CD4-positive, alpha-beta T cell (primary cell): ENCODE results near the gene CGNL1. TPM values are rescaled to one million over a fixed set of nuclear protein-coding genes. Genes with fewer than 3 reads are reported as not detected.

Experiments
- ATAC-seq: fragments of 200-7000 bp; cut with Tn5 transposase; one replicate; pipeline ENCODE4 v1.10.0; 2022; ENCODE audit warnings: mild to moderate bottlenecking; ENCODE audit not compliant: poor library complexity
- CTCF ChIA-PET: fragments of 350-600 bp; sonication (Branson Sonifier 250); formaldehyde crosslinking; loops from one replicate; lab custom pipeline; 2021; ENCODE audit warnings: antibody characterized with exemption, inconsistent platforms; lab: Charles Lee
- POLR2A ChIA-PET: fragments of 350-600 bp; sonication (Branson Sonifier 250); formaldehyde crosslinking; loops from one replicate; lab custom pipeline; 2021; ENCODE audit warnings: antibody characterized with exemption, inconsistent platforms; lab: Charles Lee
- DNase-seq, 14 experiments: peaks; one replicate each; pipeline ENCODE4 v3.0.0-alpha.2; 2013 to 2020; ENCODE audit warnings: mixed read lengths in 2 of 14
- H3K27ac ChIP-seq, 2 donors: one replicate each; pipeline versions ENCODE4 v1.5.1 to v1.7.0; 2013; ENCODE audit warnings: low read length in 2 of 2, low read depth in 1 of 2, mild to moderate bottlenecking in 1 of 2
- H3K27me3 ChIP-seq, 2 experiments: 1 replicate in 1 of 2; 2 replicates in 1 of 2; pipeline versions ENCODE4 v1.6.1 to v1.7.0; 2013; ENCODE audit warnings: low read length in 2 of 2, control low read depth in 1 of 2, mild to moderate bottlenecking in 1 of 2, moderate library complexity in 1 of 2; ENCODE audit not compliant: insufficient read depth in 2 of 2, control insufficient read depth in 1 of 2
- H3K36me3 ChIP-seq: one replicate; pipeline ENCODE4 v1.6.1; 2013; ENCODE audit warnings: low read length, control low read depth; ENCODE audit not compliant: insufficient read depth
- H3K4me1 ChIP-seq: one replicate; pipeline ENCODE4 v1.6.1; 2013; ENCODE audit warnings: low read length, control low read depth; ENCODE audit not compliant: insufficient read depth
- H3K4me3 ChIP-seq: one replicate; pipeline ENCODE4 v1.5.1; 2013; ENCODE audit warnings: mild to moderate bottlenecking, low read length, moderate library complexity
- H3K9me3 ChIP-seq, 2 experiments: 1 replicate in 1 of 2; 2 replicates in 1 of 2; pipeline versions ENCODE4 v1.6.1 to v1.7.0; 2013; ENCODE audit warnings: low read length in 2 of 2, mild to moderate bottlenecking in 2 of 2, control low read depth in 1 of 2, moderate library complexity in 1 of 2; ENCODE audit not compliant: control insufficient read depth in 1 of 2, insufficient read depth in 1 of 2
- H3K27ac Mint-ChIP-seq: one replicate; pipeline ENCODE4 v1.8.0; 2020; ENCODE audit warnings: mixed read lengths
- H3K27me3 Mint-ChIP-seq: one replicate; pipeline ENCODE4 v1.8.0; 2021; ENCODE audit warnings: mixed read lengths
- H3K36me3 Mint-ChIP-seq: one replicate; pipeline ENCODE4 v1.8.0; 2021; ENCODE audit warnings: low read depth, mixed read lengths
- H3K4me1 Mint-ChIP-seq: one replicate; pipeline ENCODE4 v1.8.0; 2021; ENCODE audit warnings: low read depth, mixed read lengths
- H3K4me3 Mint-ChIP-seq: one replicate; pipeline ENCODE4 v1.8.0; 2020; ENCODE audit warnings: mild to moderate bottlenecking, mixed read lengths
- H3K9me3 Mint-ChIP-seq: one replicate; pipeline ENCODE4 v1.8.0; 2020; ENCODE audit warnings: mixed read lengths
- intact Hi-C, 2 experiments: fragments of 100-400 bp; cut with DNase I in 1 of 2; cut with micrococcal nuclease in 1 of 2; formaldehyde crosslinking; loops; one replicate each; pipeline versions ENCODE4 v1.15.1 to v1.9.0; 2023 to 2025; cut with DNase I, micrococcal nuclease
- total RNA-seq, 174 experiments: library from RNA in 2 of 174; stranded (reverse) in 2 of 174; gene quantifications; one replicate each; pipeline ENCODE4 v1.2.3 and lab custom pipeline; 2021 to 2026
- TF ChIP-seq, protein P1 (sequence below): fragments of 200-600 bp; IDR thresholded peaks from one replicate; pipeline ENCODE4 v1.8.0; 2022; ENCODE audit warnings: antibody characterized with exemption, mild to moderate bottlenecking

CGNL1 gene
- total RNA-seq, 2 experiments from 2014 or later, result not detected

DNA sequence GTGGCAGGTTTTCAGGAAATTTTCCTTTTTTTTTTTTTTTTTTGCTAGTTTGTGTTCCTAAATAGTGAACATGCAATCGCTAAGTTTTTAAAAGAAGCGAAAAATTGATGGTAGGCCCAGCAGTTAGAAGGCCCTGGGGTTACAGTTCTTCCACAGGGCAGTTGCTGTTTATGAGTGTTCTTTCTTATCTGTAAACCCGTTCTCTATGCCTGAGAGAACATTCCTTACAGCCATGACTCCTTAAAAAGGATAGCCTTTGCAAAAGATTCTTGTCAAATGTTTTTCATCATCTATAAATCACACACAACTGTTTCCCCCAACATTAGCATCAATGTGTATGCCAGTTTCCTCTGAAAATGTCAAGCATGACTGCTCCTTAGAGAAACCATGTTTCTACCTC is 191.6 kb downstream of the CGNL1 start:
- Mint-ChIP-seq H3K4me1 (peaks cover 24% of the 10 kb centered on the region), H3K9me3 (no peaks in the 10 kb centered on the region), H3K4me3 (no peak overlapping the region), H3K27ac (no peak overlapping the region), H3K36me3 (no peaks in the 10 kb centered on the region), H3K27me3 (peaks cover 11% of the 10 kb centered on the region)
- Histone ChIP-seq H3K27me3 (peaks cover 0 to 3% of the 10 kb centered on the region in 2 experiments), H3K27ac (no peak overlapping the region), H3K36me3 (no peaks in the 10 kb centered on the region), H3K9me3 (peaks cover 0 to 4% of the 10 kb centered on the region in 2 experiments), H3K4me1 (peaks cover 12% of the 10 kb centered on the region), H3K4me3 (no peak overlapping the region)
- no peak for ATAC-seq
- ChIA-PET CTCF (no interaction called here), POLR2A (no interaction called here)
- DNase-seq, result no peak
- TF ChIP-seq, protein P1, sequence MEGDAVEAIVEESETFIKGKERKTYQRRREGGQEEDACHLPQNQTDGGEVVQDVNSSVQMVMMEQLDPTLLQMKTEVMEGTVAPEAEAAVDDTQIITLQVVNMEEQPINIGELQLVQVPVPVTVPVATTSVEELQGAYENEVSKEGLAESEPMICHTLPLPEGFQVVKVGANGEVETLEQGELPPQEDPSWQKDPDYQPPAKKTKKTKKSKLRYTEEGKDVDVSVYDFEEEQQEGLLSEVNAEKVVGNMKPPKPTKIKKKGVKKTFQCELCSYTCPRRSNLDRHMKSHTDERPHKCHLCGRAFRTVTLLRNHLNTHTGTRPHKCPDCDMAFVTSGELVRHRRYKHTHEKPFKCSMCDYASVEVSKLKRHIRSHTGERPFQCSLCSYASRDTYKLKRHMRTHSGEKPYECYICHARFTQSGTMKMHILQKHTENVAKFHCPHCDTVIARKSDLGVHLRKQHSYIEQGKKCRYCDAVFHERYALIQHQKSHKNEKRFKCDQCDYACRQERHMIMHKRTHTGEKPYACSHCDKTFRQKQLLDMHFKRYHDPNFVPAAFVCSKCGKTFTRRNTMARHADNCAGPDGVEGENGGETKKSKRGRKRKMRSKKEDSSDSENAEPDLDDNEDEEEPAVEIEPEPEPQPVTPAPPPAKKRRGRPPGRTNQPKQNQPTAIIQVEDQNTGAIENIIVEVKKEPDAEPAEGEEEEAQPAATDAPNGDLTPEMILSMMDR, result no peak
- intact Hi-C loops, result loop anchor here in 1 of 2 experiments (10.0 kb wide), 1 partner anchor 87 kb away; no protein-coding TSS in a partner anchor

DNA sequence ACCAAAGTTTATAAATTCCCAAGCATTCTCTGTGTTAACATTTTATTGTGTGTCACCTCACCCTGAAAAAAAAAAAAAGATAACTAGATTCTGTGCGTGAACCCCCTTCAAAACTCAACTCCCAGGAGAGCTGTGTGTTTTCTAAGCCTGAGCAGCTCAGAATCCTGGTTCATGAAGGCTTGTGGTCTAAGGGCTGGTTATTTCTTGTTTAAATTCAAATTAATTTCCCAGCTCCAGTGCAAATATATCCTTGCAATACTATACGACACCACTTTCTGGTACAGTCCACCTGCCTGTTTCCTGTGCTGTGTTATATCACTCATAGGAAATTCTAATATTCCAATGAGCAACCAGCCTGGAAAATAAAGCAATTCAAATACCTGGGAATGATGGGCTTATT is 192.0 kb downstream of the CGNL1 start:
- POLR2A ChIA-PET, result no interaction called here
- intact Hi-C loops, result loop anchor here in 1 of 2 experiments (10.0 kb wide), 1 partner anchor 87 kb away; no protein-coding TSS in a partner anchor
- CTCF ChIA-PET, result no interaction called here
- Histone ChIP-seq H3K36me3 (no peaks in the 10 kb centered on the region), H3K4me3 (no peak overlapping the region), H3K27me3 (peaks cover 0 to 3% of the 10 kb centered on the region in 2 experiments), H3K4me1 (peaks cover 10% of the 10 kb centered on the region), H3K27ac (no peak overlapping the region), H3K9me3 (peaks cover 0 to 4% of the 10 kb centered on the region in 2 experiments)
- Mint-ChIP-seq H3K27me3 (peaks cover 11% of the 10 kb centered on the region), H3K4me1 (peaks cover 22% of the 10 kb centered on the region), H3K36me3 (no peaks in the 10 kb centered on the region), H3K4me3 (no peak overlapping the region), H3K27ac (no peak overlapping the region), H3K9me3 (no peaks in the 10 kb centered on the region)
- no peak for ATAC-seq
- DNase-seq, result no peak
- TF ChIP-seq, protein P1, result no peak

DNA sequence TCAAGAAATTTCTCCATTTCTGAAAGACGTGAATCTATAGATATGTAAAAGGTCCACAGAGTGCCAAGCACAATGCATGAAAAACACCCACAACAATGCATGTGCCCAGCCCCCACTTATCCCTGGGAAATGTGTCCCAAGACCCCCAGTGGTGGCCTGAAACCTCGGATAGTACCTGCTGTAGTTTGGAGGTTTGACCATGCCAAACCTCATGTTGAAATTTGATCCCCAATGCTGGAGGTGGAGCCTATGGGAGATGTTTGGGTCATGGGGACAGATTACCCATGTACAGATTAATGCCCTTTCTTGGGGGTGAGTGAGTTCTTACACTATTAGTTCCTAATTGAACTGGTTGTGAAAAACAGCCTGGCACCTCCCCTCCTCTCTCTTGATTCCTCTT is 194.0 kb downstream of the CGNL1 start:
- Mint-ChIP-seq H3K4me1 (peaks cover 12% of the 10 kb centered on the region), H3K27me3 (peaks cover 11% of the 10 kb centered on the region), H3K4me3 (no peak overlapping the region), H3K9me3 (no peaks in the 10 kb centered on the region), H3K27ac (no peak overlapping the region), H3K36me3 (no peaks in the 10 kb centered on the region)
- Histone ChIP-seq H3K36me3 (no peaks in the 10 kb centered on the region), H3K4me1 (peaks cover 7% of the 10 kb centered on the region), H3K4me3 (no peak overlapping the region), H3K9me3 (peaks cover 0 to 4% of the 10 kb centered on the region in 2 experiments), H3K27ac (no peak overlapping the region), H3K27me3 (peaks cover 0 to 3% of the 10 kb centered on the region in 2 experiments)
- TF ChIP-seq, protein P1, result no peak
- CTCF ChIA-PET, result no interaction called here
- intact Hi-C loops, result no loop called here
- POLR2A ChIA-PET, result no interaction called here
- no peak for ATAC-seq
- DNase-seq, result no peak
